HL-60/S4 treated with phorbol 12-myristate 13-acetate at 8.2 ng/mL for 4 days and 3 days (cell line): Measurements from ENCODE around the gene SLC16A10.
"Not testable (repeated sequence)": the region's sequence is repeated elsewhere in the genome, so short reads cannot be mapped to it uniquely, and the experiment has no call there.

Source experiments
- in situ Hi-C: fragments of 300-500 bp; cut with MboI; formaldehyde crosslinking; loops from 2 replicates; pipeline ENCODE4 v1.15.0; 2022; ENCODE audit warnings: low sequenced_read_pairs

The SLC16A10 gene

GRCh38 chr6:111254779-111255166 is 167.5 kb downstream of the SLC16A10 start:
- in situ Hi-C loops = no loop called here

- in situ Hi-C loops = not testable (repeated sequence)
Observed at GRCh38 chr6:111255838-111256237, 168.5 kb downstream of the SLC16A10 start.

- in situ Hi-C loops = no loop called here
Observed at GRCh38 chr6:111256646-111257045, 169.3 kb downstream of the SLC16A10 start.

GRCh38 chr6:111258010-111258409 is 170.7 kb downstream of the SLC16A10 start:
- in situ Hi-C loops = no loop called here

GRCh38 chr6:111258615-111259088 is 171.3 kb downstream of the SLC16A10 start:
- in situ Hi-C loops = no loop called here

- in situ Hi-C loops = no loop called here
Observed at GRCh38 chr6:111259089-111259831, 172.0 kb downstream of the SLC16A10 start.

- in situ Hi-C loops = no loop called here
Observed at GRCh38 chr6:111260570-111261298, 173.4 kb downstream of the SLC16A10 start.

- in situ Hi-C loops = no loop called here
Observed at GRCh38 chr6:111263837-111264236, 176.5 kb downstream of the SLC16A10 start.

- in situ Hi-C loops = no loop called here
Observed at GRCh38 chr6:111265842-111266241, 178.5 kb downstream of the SLC16A10 start.

GRCh38 chr6:111266276-111266675 is 179.0 kb downstream of the SLC16A10 start:
- in situ Hi-C loops = no loop called here

GRCh38 chr6:111267764-111268333 is 180.5 kb downstream of the SLC16A10 start:
- in situ Hi-C loops = no loop called here

GRCh38 chr6:111269401-111269970 is 182.2 kb downstream of the SLC16A10 start:
- in situ Hi-C loops = no loop called here

GRCh38 chr6:111270121-111270520 is 182.8 kb downstream of the SLC16A10 start:
- in situ Hi-C loops = no loop called here

- in situ Hi-C loops = no loop called here
Observed at GRCh38 chr6:111274593-111275217, 187.4 kb downstream of the SLC16A10 start.

- in situ Hi-C loops = no loop called here
Observed at GRCh38 chr6:111276335-111276734, 189.0 kb downstream of the SLC16A10 start.

GRCh38 chr6:111276736-111277135 is 189.4 kb downstream of the SLC16A10 start:
- in situ Hi-C loops = no loop called here

GRCh38 chr6:111277819-111278218 is 190.5 kb downstream of the SLC16A10 start:
- in situ Hi-C loops = no loop called here

- in situ Hi-C loops = no loop called here
Observed at GRCh38 chr6:111278731-111279130, 191.4 kb downstream of the SLC16A10 start.

- in situ Hi-C loops = no loop called here
Observed at GRCh38 chr6:111280445-111280955, 193.2 kb downstream of the SLC16A10 start.
